ENCODE data around the gene SLC39A11.
"Not testable (repeated sequence)": the region's sequence is repeated elsewhere in the genome, so short reads cannot be mapped to it uniquely, and the experiment has no call there.

The SLC39A11 gene

GRCh38 chr17:72846399-72846798 is 246.1 kb downstream of the SLC39A11 start:
- no peak for DNase-seq (ENCODE audit: low read depth in 2 of 3, low spot score in 1 of 3)

DNA sequence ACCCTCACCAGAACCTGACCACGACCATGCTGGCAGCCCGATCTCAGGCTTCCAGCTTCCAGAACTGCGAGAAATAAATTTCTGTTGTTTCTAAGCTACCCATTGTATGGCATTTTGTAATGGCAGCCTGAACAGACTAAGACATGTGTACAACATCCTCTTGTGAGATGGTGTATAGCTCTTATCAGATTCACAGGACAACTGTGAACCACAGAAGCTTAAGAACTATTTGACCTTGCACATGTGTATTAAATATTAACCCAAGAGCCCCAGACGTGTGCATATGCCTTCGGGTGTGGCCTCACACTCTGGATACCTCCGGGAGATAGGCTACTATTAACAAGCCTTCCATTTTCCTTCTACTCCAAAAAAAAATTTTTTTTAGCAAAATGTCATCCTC is 248.9 kb downstream of the SLC39A11 start:
- no peak for DNase-seq (ENCODE audit: low read depth in 2 of 3, low spot score in 1 of 3)

GRCh38 chr17:72840019-72840418 is 252.5 kb downstream of the SLC39A11 start:
- no peak for DNase-seq (ENCODE audit: low read depth in 2 of 3, low spot score in 1 of 3)

DNA sequence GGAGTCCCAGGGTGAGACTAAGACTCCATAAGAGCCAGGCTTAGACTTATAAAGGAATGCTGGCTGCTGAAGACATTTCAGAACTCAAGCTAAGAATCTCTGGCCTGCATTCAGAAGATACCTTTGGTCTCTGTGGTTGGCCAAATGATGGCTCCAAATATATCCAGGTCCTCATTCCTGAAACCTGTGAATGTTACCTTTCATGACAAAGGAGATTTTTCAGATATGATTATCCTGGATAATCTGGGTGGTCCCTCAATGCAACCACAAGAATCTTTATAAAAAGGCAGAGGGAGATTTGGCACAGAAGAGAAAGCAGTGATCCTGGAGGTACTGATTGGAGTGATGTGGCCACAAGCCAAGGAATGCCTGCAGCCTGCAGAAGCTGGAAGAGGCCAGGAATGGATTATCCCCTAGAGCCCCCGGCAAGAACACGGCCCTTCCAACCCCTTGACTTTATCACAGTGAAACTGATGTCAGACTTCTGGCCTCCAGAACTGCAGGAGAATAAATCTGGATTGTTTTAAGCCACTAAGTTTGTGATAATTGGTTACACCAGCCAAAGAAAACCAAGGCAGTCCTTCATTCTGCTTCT is 253.3 kb downstream of the SLC39A11 start:
- DNase-seq (ENCODE audit: low read depth in 2 of 3, low spot score in 1 of 3) = no peak

- no peak for DNase-seq (ENCODE audit: low read depth in 2 of 3, low spot score in 1 of 3)
Measured at GRCh38 chr17:72838581-72838980, 253.9 kb downstream of the SLC39A11 start.

DNA sequence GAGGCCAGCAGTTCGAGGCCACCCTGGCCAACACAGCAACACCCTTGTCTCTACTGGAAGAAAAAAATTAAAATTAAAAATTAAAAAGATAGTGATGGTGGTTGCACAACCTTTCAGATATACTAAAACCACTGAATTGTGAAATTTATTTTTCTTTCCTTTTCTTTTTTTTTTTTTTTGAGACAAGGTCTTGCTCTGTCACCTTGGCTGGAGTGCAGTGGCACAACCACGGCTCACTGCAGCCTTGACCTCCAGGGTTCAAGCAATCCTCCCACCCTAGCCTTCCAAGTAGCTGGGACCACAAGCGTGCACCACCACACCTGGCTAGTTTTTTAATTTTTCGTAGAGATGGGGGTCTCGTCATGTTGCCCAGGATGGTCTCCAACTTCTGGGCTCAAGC is 254.4 kb downstream of the SLC39A11 start:
- no peak for DNase-seq (ENCODE audit: low read depth in 2 of 3, low spot score in 1 of 3)

- DNase-seq (ENCODE audit: low read depth in 2 of 3, low spot score in 1 of 3) = no peak
Measured at GRCh38 chr17:72837335-72837734, 255.2 kb downstream of the SLC39A11 start.

GRCh38 chr17:72833128-72833765 is 259.2 kb downstream of the SLC39A11 start:
- no peak for DNase-seq (ENCODE audit: low read depth in 2 of 3, low spot score in 1 of 3)

DNA sequence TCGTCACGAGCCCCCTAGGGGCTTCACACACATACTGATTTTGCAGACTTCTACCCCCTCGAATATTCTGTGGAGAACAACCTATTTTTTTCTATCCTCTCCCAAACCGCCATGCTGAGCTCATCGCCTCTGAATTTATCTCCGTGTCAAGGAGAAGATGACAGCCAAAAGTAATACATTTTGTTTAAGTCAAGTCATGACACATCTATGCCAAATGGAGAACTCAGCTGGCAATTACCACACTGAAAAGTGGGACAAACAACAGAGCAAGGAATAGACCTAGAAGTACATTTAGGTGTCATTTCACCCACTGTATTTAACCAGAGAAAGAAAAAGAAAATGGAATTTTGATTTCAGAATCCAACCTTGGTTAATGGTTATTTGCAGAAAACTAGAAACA is 260.2 kb downstream of the SLC39A11 start:
- no peak for DNase-seq (ENCODE audit: low read depth in 2 of 3, low spot score in 1 of 3)

DNA sequence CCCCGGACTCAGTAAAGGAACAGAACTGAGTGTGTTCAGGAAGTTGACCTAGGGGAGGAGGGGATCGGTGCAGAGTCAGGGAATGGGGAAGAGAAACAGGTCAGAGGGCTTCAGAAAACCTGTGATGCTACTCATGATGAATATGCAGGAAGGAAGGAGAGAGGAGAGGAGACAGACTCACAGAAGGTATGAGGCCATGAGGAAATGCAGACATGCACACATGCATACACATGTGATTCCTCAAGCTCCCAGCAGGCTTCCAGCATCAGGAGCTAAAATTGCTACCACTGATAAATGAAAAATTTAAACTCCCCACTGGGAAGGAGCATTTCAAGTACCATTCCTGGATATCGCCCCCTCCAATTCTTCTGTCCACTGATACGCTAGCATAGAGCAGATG is 262.6 kb downstream of the SLC39A11 start:
- DNase-seq (ENCODE audit: low read depth in 2 of 3, low spot score in 1 of 3) = no peak

DNA sequence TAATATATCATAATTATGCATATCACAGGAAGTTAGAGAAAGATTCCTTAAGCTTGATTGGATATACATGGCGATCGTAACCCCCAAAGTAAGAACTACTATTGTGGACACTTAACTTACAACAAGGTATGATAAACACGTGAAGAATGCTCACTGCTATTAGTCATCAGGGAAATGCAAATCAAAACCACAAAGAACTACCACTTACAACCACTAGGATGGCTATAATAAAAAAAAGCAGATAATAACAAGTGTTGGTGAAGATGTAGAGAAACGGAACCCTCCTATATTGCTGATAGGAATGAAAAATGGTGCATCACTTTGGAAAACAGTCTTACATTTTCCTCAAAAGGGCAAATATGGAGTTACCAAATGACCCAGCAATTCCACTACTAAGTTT is 265.9 kb downstream of the SLC39A11 start:
- no peak for DNase-seq (ENCODE audit: low read depth in 2 of 3, low spot score in 1 of 3)

GRCh38 chr17:72826059-72826458 is 266.4 kb downstream of the SLC39A11 start:
- DNase-seq (ENCODE audit: low read depth in 2 of 3, low spot score in 1 of 3) = not testable (repeated sequence)

DNA sequence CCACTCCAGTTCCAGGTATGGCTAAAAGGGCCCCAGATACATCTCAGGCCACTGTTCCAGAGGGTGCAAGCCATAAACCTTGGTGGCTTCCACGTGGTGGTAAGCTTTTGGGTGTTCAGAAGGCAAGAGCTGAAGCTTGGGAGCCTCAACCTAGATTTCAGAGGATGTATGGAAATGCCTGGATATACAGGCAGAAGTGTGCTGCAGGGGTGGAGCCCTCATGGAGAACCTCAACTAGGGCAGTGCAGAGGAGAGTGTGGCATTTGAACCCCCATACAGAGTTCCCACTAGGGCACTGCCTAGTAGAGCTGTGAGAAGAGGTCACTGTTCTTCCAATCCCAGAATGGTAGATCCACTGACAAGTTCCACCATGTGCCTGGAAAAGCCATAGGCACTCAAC is 267.3 kb downstream of the SLC39A11 start:
- DNase-seq (ENCODE audit: low read depth in 2 of 3, low spot score in 1 of 3) = no peak

DNA sequence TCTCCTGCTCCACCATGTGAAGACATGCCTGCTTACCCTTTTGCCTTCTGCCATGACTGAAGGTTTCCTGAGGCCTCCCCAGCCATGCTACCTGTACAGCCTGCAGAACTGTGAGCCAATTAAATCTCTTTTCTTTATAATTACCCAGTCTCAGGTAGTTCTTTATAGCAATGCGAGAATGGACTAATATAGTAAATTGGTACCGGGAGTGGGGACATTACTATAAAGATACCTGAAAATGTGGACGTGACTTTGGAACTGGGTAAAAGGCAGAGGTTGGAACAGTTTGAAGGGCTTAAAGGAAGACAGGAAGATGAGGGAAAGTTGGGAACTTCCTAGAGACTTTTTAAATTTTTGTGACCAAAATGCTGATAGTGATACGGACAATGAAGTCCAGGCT is 268.2 kb downstream of the SLC39A11 start:
- not testable (repeated sequence) for DNase-seq (ENCODE audit: low read depth in 2 of 3, low spot score in 1 of 3)

DNA sequence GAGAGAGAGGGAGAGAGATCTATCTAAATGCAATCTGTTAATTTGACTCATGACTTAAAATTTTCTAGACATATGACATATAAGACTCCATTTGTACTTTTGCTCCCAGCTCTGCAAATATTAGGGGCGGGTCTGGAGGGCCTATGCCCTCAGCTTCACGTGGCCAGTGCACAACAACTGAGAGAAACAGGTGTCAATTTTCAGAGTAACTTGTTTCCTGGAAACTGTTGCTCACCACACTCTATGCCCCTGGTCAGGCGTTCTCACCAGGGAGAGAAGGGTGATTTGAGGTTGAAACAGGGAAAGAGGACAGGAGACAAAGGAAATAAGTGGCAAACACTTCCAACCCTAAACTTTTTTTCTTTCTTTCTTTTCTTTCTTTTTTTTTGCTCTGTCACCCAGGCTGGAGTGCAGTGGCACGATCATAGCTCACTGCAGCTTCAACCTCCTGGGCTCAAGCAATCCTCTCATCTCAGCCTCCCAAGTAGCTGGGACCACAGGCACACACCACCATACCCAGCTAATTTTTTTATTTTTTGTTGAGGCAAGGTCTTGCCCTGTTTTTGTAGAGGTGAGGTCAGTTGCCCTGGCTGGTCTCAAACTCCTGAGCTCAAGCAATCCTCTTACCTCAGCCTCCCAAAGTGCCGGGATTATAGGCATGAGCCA is 270.0 kb downstream of the SLC39A11 start:
- no peak for DNase-seq (ENCODE audit: low read depth in 2 of 3, low spot score in 1 of 3)

DNA sequence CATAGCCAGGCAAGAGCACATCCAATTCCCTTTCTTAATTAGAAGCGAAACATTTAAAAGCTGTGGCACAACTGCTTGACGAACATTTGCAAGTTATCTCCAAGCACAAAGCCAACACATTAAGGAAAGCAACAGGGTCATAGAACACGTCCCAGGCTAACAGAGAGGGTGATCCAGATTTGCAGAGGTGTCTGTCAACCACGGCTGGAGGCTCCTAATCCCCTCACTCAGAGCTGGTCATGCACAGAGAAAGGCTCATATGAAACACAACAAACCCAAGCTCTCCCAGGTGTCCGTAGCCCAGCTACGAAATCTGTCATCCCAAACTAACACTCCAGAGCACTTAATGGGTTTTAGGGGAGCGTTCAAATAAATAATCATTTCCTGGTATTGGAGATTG is 276.1 kb downstream of the SLC39A11 start:
- no peak for DNase-seq (ENCODE audit: low read depth in 2 of 3, low spot score in 1 of 3)

- DNase-seq (ENCODE audit: low read depth in 2 of 3, low spot score in 1 of 3) = no peak
Measured at GRCh38 chr17:72813481-72813880, 279.0 kb downstream of the SLC39A11 start.

DNA sequence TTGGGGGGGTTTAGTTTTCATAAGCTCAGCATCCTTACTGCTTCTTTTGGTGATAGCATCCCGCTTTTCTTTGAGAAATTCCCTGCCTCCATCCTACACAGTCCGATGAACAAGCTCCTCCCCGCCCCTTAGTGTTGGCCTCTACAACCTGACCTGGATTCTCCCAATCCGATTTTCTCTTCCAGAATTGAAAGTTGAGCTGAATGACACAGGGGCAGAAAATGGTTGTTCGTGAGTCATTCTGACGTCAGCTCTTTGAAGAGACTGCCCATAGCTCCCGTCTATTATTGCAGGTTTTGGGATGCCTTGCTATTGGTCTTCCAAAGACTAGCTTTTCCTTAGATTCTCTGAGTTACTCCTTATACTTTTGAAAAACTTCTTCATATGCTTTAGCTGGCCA is 279.7 kb downstream of the SLC39A11 start:
- no peak for DNase-seq (ENCODE audit: low read depth in 2 of 3, low spot score in 1 of 3)

DNA sequence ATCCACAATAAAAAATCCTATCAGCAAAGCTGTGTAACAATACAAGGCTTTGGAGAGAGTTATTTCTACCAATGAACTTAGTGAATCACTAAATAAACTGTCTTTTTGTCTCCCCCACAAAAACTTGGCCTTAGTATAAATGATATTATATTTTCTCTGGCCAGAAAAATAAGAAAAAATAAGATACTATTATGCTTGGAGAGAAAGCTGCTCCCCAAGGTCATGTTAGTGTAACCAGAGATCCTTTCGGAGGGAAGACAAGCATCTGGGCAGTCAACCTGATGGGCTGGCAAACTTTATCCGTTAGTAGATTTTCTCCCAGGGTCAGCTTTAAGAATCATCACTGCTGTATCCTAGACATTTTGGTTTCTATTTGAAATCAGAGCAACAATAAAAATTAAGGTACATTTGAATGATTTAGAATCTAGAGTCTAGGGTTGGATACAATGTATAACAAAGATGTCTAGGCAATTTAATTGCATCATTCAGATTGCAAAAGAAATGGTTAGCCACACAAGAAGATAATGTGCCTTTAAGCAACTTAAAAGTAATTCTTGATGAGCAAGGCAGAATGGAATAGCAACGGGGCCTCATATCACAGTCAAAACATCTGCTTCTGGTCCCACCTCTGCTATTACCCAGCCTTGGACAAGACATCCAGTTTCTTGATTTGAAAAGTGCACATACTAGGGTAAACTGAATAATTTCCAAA is 280.4 kb downstream of the SLC39A11 start:
- DNase-seq (ENCODE audit: low read depth in 2 of 3, low spot score in 1 of 3) = no peak

GRCh38 chr17:72810991-72811508 is 281.4 kb downstream of the SLC39A11 start:
- DNase-seq (ENCODE audit: low read depth in 2 of 3, low spot score in 1 of 3) = no peak

GRCh38 chr17:72806011-72806410 is 286.5 kb downstream of the SLC39A11 start:
- no peak for DNase-seq (ENCODE audit: low read depth in 2 of 3, low spot score in 1 of 3)

Data from stimulated activated CD4-positive, alpha-beta T cell treated with anti-CD3 and anti-CD28 coated beads, Interleukin-12 subunit alpha, Interleukin-12 subunit beta, amount 100 ng/mL, for 48 hours (primary cell).